Activated CD4-positive, alpha-beta memory T cell treated with anti-CD3 and anti-CD28 coated beads for 36 hours (primary cell): Measurements from ENCODE around the gene PIKFYVE. TPM values are rescaled to one million over a fixed set of nuclear protein-coding genes. Genes with fewer than 3 reads are reported as not detected.
"Not testable (repeated sequence)": the region's sequence is repeated elsewhere in the genome, so short reads cannot be mapped to it uniquely, and the experiment has no call there.

ENCODE experiments used
- CTCF ChIA-PET: fragments of 350-600 bp; sonication (Branson Sonifier 250); formaldehyde crosslinking; loops from one replicate; lab custom pipeline; 2021; ENCODE audit warnings: antibody characterized with exemption, inconsistent platforms; lab: Charles Lee
- POLR2A ChIA-PET: fragments of 350-600 bp; sonication (Branson Sonifier 250); formaldehyde crosslinking; loops from one replicate; lab custom pipeline; 2021; ENCODE audit warnings: antibody characterized with exemption; lab: Charles Lee
- DNase-seq: peaks from one replicate; pipeline ENCODE4 v3.0.0-alpha.2; 2020
- H3K27ac Mint-ChIP-seq: one replicate; pipeline ENCODE4 v1.8.0; 2021; ENCODE audit warnings: mixed read lengths
- H3K27me3 Mint-ChIP-seq: one replicate; pipeline ENCODE4 v1.8.0; 2021; ENCODE audit warnings: mixed read lengths
- H3K36me3 Mint-ChIP-seq: one replicate; pipeline ENCODE4 v1.8.0; 2021; ENCODE audit warnings: mixed read lengths
- H3K4me1 Mint-ChIP-seq: one replicate; pipeline ENCODE4 v1.8.0; 2021; ENCODE audit warnings: low read depth, mixed read lengths
- H3K4me3 Mint-ChIP-seq: one replicate; pipeline ENCODE4 v1.8.0; 2021; ENCODE audit warnings: mild to moderate bottlenecking, mixed read lengths
- H3K9me3 Mint-ChIP-seq: one replicate; pipeline ENCODE4 v1.8.0; 2021; ENCODE audit warnings: mixed read lengths
- intact Hi-C: fragments of 100-400 bp; cut with micrococcal nuclease; formaldehyde crosslinking; loops from one replicate; pipeline ENCODE4 v1.15.1; 2023
- total RNA-seq, 2 experiments: library from RNA; stranded (reverse); gene quantifications; one replicate each; pipeline ENCODE4 v1.2.3, GENCODE V29; 2021

Gene PIKFYVE
- total RNA-seq, 2 experiments from 2014 or later = 22.4 to 23.7 TPM

GRCh38 chr2:208255557-208256106 lies 10.4 kb upstream of the PIKFYVE start:
- no peak for DNase-seq
- CTCF ChIA-PET = interaction anchor here (1.0 to 7.3 kb wide), 5 partner anchors 13 to 182 kb away, joined by 3 to 99 read pairs (median 14); partner anchors contain the start of gene PIKFYVE

GRCh38 chr2:208256192-208256782 lies 9.8 kb upstream of the PIKFYVE start:
- ChIA-PET CTCF (interaction anchor here (2.8 to 7.3 kb wide), 2 partner anchors 12 to 19 kb away, joined by 14 to 99 read pairs; partner anchors contain the start of gene PIKFYVE), POLR2A (no interaction called here)
- intact Hi-C loops = no loop called here
- H3K36me3 Mint-ChIP-seq = peaks cover 2% of the 10 kb centered on the region
- peaks cover 15% of the 10 kb centered on the region for H3K4me1 Mint-ChIP-seq
- H3K4me3 Mint-ChIP-seq = no peak overlapping the region
- H3K9me3 Mint-ChIP-seq = no peaks in the 10 kb centered on the region
- H3K27ac Mint-ChIP-seq = no peak overlapping the region
- DNase-seq = no peak
- no peaks in the 10 kb centered on the region for H3K27me3 Mint-ChIP-seq

More at GRCh38 chr2:208255557-208256106, 10.4 kb upstream of the PIKFYVE start:
- intact Hi-C loops = loop anchor here (1.0 to 2.0 kb wide), 3 partner anchors 11 to 231 kb away; partner anchors contain the start of genes PIKFYVE and PLEKHM3
- POLR2A ChIA-PET = interaction anchor here (0.5 to 1.9 kb wide), 2 partner anchors 10 to 76 kb away, joined by 3 to 14 read pairs; partner anchors contain the start of gene PIKFYVE
- Mint-ChIP-seq H3K4me1 (peaks cover 15% of the 10 kb centered on the region), H3K36me3 (peaks cover 4% of the 10 kb centered on the region), H3K27ac (peak overlapping the region; percentile 81), H3K4me3 (peak overlapping the region; percentile 97), H3K9me3 (no peaks in the 10 kb centered on the region), H3K27me3 (no peaks in the 10 kb centered on the region)

- H3K9me3 Mint-ChIP-seq, intact Hi-C loops, DNase-seq, H3K36me3 Mint-ChIP-seq, H3K27me3 Mint-ChIP-seq, H3K27ac Mint-ChIP-seq, POLR2A ChIA-PET: not testable (repeated sequence)
- CTCF ChIA-PET = interaction anchor here (7.3 kb wide), 1 partner anchor 11 kb away, joined by 99 read pairs; the partner anchor contains the start of gene PIKFYVE
- H3K4me1 Mint-ChIP-seq = peaks cover 15% of the 10 kb centered on the region
- peak overlapping the region; percentile 16 for H3K4me3 Mint-ChIP-seq
Observed at GRCh38 chr2:208256849-208257813, 8.9 kb upstream of the PIKFYVE start.

- Mint-ChIP-seq H3K27me3 (no peaks in the 10 kb centered on the region), H3K4me1 (peaks cover 32% of the 10 kb centered on the region), H3K27ac (peak overlapping the region; percentile 98), H3K9me3 (no peaks in the 10 kb centered on the region), H3K4me3 (peak overlapping the region; percentile 89), H3K36me3 (peaks cover 8% of the 10 kb centered on the region)
- CTCF ChIA-PET = interaction anchor here (0.6 to 8.7 kb wide), 5 partner anchors 11 to 108 kb away, joined by 3 to 99 read pairs (median 6); partner anchors contain the start of gene IDH1
- intact Hi-C loops = loop anchor here (5.0 to 10.0 kb wide), 5 partner anchors 493 to 1907 kb away; partner anchors contain the start of genes CCNYL1, FASTKD2, KANSL1L and MAP2
- peak; percentile 68 for DNase-seq
- POLR2A ChIA-PET = interaction anchor here (0.8 to 2.7 kb wide), 3 partner anchors 11 to 40 kb away, joined by 3 to 14 read pairs (median 3); partner anchors contain the start of gene IDH1
Observed at GRCh38 chr2:208265371-208265800, 669 bp upstream of the PIKFYVE start.

- Mint-ChIP-seq H3K27me3 (no peaks in the 10 kb centered on the region), H3K36me3 (peaks cover 14% of the 10 kb centered on the region), H3K9me3 (no peaks in the 10 kb centered on the region), H3K4me3 (peak overlapping the region; percentile 89), H3K27ac (peak overlapping the region; percentile 98), H3K4me1 (peaks cover 32% of the 10 kb centered on the region)
- CTCF ChIA-PET = interaction anchor here (1.5 to 8.7 kb wide), 3 partner anchors 12 to 45 kb away, joined by 3 to 99 read pairs (median 6); partner anchors contain the start of gene IDH1
- intact Hi-C loops = loop anchor here (1.0 to 10.0 kb wide), 11 partner anchors 11 to 1906 kb away; partner anchors contain the start of genes CCNYL1, CREB1, FASTKD2 and IDH1
- no peak for DNase-seq
- POLR2A ChIA-PET = interaction anchor here (2.7 kb wide), 1 partner anchor 12 kb away, joined by 14 read pairs; the partner anchor contains the start of gene IDH1
Observed at GRCh38 chr2:208266553-208266893, 468 bp downstream of the PIKFYVE start.

- peak overlapping the region; percentile 98 for H3K27ac Mint-ChIP-seq
- peaks cover 16% of the 10 kb centered on the region for H3K36me3 Mint-ChIP-seq
- CTCF ChIA-PET = interaction anchor here (1.5 to 8.7 kb wide), 3 partner anchors 12 to 44 kb away, joined by 3 to 99 read pairs (median 6); partner anchors contain the start of gene IDH1
- intact Hi-C loops = loop anchor here (1.0 to 10.0 kb wide), 11 partner anchors 12 to 1905 kb away; partner anchors contain the start of genes CCNYL1, CREB1, FASTKD2 and IDH1
- no peaks in the 10 kb centered on the region for H3K27me3 Mint-ChIP-seq
- peaks cover 32% of the 10 kb centered on the region for H3K4me1 Mint-ChIP-seq
- H3K4me3 Mint-ChIP-seq = peak overlapping the region; percentile 89
- no peaks in the 10 kb centered on the region for H3K9me3 Mint-ChIP-seq
- no peak for DNase-seq
- POLR2A ChIA-PET = interaction anchor here (2.7 kb wide), 1 partner anchor 12 kb away, joined by 14 read pairs; the partner anchor contains the start of gene IDH1
Observed at GRCh38 chr2:208266936-208267335, 881 bp downstream of the PIKFYVE start.

GRCh38 chr2:208267526-208267925 lies 1.5 kb downstream of the PIKFYVE start:
- H3K9me3 Mint-ChIP-seq, POLR2A ChIA-PET, DNase-seq, H3K27ac Mint-ChIP-seq, H3K27me3 Mint-ChIP-seq: not testable (repeated sequence)
- intact Hi-C loops = loop anchor here (2.0 to 10.0 kb wide), 7 partner anchors 495 to 1905 kb away; partner anchors contain the start of genes CCNYL1, CREB1, FASTKD2 and KANSL1L
- Mint-ChIP-seq H3K4me1 (peaks cover 32% of the 10 kb centered on the region), H3K36me3 (peaks cover 20% of the 10 kb centered on the region), H3K4me3 (peak overlapping the region; percentile 89)
- CTCF ChIA-PET = interaction anchor here (8.7 kb wide), 1 partner anchor 13 kb away, joined by 99 read pairs; the partner anchor contains the start of gene IDH1

- peak overlapping the region; percentile 43 for H3K4me3 Mint-ChIP-seq
- H3K36me3 Mint-ChIP-seq = peaks cover 20% of the 10 kb centered on the region
- POLR2A ChIA-PET = no interaction called here
- no peak for DNase-seq
- H3K4me1 Mint-ChIP-seq = peaks cover 32% of the 10 kb centered on the region
- CTCF ChIA-PET = interaction anchor here (1.9 to 8.7 kb wide), 2 partner anchors 14 to 93 kb away, joined by 13 to 99 read pairs; partner anchors contain the start of gene IDH1
- intact Hi-C loops = loop anchor here (5.0 to 10.0 kb wide), 5 partner anchors 496 to 1904 kb away; partner anchors contain the start of genes CCNYL1, FASTKD2, KANSL1L and MAP2
- H3K27me3 Mint-ChIP-seq = no peaks in the 10 kb centered on the region
- H3K9me3 Mint-ChIP-seq = no peaks in the 10 kb centered on the region
- no peak overlapping the region for H3K27ac Mint-ChIP-seq
Observed at GRCh38 chr2:208268156-208268952, 2.3 kb downstream of the PIKFYVE start.

GRCh38 chr2:208269091-208269490 lies 3.0 kb downstream of the PIKFYVE start:
- no peak overlapping the region for H3K27ac Mint-ChIP-seq
- no peaks in the 10 kb centered on the region for H3K27me3 Mint-ChIP-seq
- H3K4me3 Mint-ChIP-seq = no peak overlapping the region
- H3K36me3 Mint-ChIP-seq = peaks cover 24% of the 10 kb centered on the region
- intact Hi-C loops = loop anchor here (5.0 to 10.0 kb wide), 5 partner anchors 497 to 1903 kb away; partner anchors contain the start of genes CCNYL1, FASTKD2, KANSL1L and MAP2
- peaks cover 31% of the 10 kb centered on the region for H3K4me1 Mint-ChIP-seq
- H3K9me3 Mint-ChIP-seq = no peaks in the 10 kb centered on the region
- POLR2A ChIA-PET = no interaction called here
- CTCF ChIA-PET = interaction anchor here (0.6 to 8.7 kb wide), 3 partner anchors 14 to 93 kb away, joined by 3 to 99 read pairs (median 13); partner anchors contain the start of gene IDH1
- no peak for DNase-seq

GRCh38 chr2:208274748-208275147 lies 8.7 kb downstream of the PIKFYVE start:
- peaks cover 65% of the 10 kb centered on the region for H3K36me3 Mint-ChIP-seq
- H3K27me3 Mint-ChIP-seq = no peaks in the 10 kb centered on the region
- peaks cover 20% of the 10 kb centered on the region for H3K4me1 Mint-ChIP-seq
- intact Hi-C loops = no loop called here
- ChIA-PET POLR2A (no interaction called here), CTCF (interaction anchor here (2.1 kb wide), 1 partner anchor 20 kb away, joined by 14 read pairs; the partner anchor contains the start of gene IDH1)
- H3K9me3 Mint-ChIP-seq = peaks cover 2% of the 10 kb centered on the region
- no peak overlapping the region for H3K27ac Mint-ChIP-seq
- no peak for DNase-seq
- H3K4me3 Mint-ChIP-seq = no peak overlapping the region
